GM12872 (cell line): ENCODE results near the gene TEKTIP1.

Experiments
- TF ChIP-seq, protein P1 (sequence below): IDR thresholded peaks from 3 replicates; pipeline ENCODE4 v1.5.1; 2011; ENCODE audit warnings: low read depth, mild to moderate bottlenecking, low read length, moderate library complexity; ENCODE audit not compliant: insufficient read depth

Gene TEKTIP1

DNA sequence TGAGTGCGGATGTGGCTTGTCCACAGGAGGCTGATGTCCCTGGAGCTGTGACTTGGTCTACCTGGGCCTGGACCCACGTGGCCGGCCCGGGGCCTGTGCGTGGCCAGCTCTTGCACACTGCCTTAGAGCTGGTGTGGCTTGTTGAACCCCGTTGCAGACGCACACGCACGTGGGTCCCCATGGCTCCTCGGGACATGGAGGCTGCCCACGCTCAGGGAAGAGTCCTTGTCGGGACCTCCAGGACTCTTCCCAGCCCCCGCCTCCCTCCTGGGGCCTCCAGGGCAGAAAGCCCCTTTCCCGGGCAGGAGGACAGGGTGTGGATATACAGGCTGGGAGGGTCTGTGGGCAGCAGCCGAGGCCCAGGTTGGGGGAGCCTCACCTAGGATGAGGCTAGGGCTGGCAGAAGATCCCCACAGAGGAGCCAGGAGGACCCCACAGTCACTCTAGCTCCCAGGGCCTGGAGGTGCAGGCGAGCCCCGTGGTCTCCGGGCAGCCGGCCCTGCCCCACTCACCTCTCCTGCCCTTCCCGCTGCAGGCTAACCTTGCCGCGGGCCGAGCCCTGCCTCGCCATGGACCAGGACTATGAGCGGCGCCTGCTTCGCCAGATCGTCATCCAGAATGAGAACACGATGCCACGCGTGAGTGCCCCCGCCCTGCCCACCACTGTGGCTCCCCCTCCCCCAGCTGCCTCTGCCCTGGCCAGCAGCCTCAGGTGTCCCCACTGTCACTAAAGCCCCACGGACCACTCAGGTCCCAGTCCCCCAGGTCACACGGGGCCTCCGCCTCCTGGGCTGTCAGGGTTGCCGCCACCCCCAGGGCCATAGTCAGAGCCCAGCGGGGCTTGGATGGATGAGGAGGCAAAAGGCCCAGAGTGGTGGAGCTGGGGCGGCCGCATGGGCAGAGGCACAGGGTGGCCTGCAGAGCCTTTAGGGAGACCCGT is 16.3 kb upstream of the TEKTIP1 start:
- TF ChIP-seq, protein P1, sequence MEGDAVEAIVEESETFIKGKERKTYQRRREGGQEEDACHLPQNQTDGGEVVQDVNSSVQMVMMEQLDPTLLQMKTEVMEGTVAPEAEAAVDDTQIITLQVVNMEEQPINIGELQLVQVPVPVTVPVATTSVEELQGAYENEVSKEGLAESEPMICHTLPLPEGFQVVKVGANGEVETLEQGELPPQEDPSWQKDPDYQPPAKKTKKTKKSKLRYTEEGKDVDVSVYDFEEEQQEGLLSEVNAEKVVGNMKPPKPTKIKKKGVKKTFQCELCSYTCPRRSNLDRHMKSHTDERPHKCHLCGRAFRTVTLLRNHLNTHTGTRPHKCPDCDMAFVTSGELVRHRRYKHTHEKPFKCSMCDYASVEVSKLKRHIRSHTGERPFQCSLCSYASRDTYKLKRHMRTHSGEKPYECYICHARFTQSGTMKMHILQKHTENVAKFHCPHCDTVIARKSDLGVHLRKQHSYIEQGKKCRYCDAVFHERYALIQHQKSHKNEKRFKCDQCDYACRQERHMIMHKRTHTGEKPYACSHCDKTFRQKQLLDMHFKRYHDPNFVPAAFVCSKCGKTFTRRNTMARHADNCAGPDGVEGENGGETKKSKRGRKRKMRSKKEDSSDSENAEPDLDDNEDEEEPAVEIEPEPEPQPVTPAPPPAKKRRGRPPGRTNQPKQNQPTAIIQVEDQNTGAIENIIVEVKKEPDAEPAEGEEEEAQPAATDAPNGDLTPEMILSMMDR, result no peak

DNA sequence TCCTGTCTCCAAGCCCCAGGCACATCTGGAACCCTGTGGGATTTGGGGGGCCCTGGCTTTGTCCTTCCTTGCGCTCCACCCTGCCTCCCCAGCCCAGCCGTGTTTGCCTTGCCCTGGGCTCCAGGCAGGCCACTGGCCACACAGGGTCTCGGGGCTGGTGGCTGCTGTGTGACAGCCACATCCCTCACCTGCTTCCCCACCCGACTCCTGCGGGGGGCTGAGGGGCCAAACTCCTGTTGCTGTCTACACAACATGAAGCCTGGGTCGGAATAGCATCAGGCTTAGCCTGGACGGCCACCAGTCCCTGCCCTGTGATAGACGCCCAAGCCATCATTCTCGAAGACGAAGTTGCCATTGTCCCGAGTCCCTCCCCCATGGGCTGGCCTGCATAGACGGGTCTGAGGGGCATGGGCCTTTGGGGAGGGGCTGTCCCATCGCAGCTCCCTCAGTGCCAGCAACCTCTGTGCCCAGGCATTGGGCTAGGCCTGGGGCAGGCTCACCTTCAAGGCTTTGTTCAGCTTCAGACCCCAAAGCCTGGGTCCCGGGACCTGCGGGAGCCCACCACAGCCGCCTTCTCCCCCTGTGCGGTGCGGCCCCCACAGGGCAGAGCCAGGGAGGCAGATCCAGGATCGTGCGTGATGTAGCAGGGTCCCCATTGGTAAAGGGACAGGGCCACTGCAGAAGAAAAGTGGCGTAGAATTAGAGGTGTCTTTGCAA is 15.5 kb upstream of the TEKTIP1 start:
- TF ChIP-seq, protein P1, result no peak

DNA sequence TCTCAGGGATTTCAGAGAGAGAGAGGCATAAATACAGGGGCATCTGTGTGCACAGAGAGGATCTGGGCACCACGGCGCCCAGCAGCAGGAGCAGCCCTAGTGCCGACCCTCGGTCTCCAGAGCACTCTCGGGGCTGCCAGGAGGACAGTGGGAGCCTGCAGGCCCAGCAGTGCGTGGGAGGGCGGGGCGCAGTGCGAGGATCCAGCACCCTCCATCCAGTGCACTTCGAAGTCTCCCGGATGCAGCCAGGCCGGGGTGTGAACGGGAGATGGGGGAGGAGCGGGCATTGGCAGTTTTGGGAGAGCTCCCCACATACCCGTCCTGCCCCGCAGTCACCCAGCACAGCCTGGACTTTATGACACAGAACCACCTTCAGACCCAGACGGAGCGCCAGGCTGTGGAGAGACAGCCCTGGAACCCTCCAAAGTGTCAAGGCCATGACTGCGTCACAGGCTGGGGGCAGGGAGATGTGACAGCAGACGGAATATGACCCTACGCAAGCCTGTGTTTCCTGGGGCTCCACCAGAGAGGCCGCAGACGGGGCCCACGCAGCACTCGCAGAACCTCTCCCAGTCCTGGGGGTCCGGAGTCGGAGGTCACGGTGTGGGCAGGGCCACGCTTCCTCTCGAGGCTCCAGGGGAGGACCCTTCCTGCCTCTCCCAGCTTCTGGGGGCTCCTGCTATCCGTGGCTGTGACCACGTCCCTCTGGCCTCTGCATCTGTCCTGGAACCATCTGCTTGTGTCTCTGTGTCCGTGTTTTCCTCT is 14.7 kb upstream of the TEKTIP1 start:
- TF ChIP-seq, protein P1, result no peak

- TF ChIP-seq, protein P1, result no peak
These were observed 14.0 kb upstream of the TEKTIP1 start for GRCh38 chr19:3524904-3525451.

DNA sequence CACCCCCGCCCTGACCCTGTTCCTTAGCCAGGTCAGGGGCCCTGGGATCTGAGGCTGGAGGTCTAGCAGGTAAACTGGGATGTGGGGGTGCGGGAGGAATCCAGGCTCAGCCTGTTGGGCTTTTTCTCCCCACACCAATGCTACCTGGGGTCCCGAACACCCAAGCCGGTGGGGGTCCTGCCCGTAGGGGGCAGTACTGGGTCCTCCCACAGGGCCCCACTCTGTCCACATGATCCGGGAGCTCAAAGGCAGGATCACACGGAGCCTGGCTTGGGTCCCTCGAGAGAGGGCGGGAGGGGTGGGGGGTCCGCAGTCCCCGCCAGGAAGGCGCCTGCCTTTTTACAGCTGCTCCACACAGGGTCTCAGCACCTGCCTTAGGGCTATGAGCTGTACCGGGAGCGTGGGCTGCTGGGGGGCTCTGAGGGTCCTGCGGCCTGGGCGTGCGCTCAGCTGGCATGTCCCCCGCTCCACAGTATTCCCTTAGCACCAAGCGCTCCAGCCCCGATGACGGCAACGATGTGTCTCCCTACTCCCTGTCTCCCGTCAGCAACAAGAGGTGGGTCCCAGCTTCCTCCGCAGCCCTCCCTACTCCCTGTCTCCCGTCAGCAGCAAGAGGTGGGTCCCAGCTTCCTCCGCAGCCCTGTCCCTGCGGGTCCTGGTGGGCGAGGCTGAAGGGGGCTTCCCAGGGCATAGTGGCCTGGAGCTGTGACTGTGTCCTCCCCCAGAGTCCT is 12.3 kb upstream of the TEKTIP1 start:
- TF ChIP-seq, protein P1, result 0 out of 3 replicates have a peak, but pooled peaks have one; percentile 8

DNA sequence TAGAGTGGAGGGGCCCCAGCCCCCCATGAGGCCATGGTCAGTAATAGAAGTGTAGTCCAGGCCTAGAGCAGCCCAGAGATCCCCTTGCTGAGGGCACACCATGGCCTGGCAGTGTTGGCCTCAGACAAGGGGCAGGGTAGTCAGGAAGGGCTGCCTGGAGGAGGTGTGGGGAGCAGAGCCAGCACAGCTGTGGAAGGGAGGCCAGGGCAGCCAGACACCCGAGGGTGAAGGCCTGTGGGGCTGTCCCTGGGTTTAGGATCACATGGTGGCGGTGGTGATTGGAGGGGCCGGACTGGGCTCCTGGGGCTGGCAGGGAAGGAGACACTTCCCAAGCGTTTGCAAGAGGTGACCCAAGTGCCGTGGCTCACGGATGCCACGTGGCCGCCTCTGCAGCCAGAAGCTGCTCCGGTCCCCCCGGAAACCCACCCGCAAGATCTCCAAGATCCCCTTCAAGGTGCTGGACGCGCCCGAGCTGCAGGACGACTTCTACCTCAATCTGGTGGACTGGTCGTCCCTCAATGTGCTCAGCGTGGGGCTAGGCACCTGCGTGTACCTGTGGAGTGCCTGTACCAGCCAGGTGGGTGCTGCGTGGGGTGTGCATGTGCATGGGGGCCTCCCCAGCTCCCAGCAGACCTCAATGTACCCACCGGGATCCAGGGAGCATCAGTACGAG is 11.6 kb upstream of the TEKTIP1 start:
- TF ChIP-seq, protein P1, result no peak
